K562 (cell line): ENCODE measurements around the gene IP6K3. TPM values are rescaled to one million over a fixed set of nuclear protein-coding genes. Genes with fewer than 3 reads are reported as not detected.

Experiments
- ETS1 ChIP-seq: conservative IDR thresholded peaks from 2 replicates; pipeline ENCODE4 v1.6.1; 2011; ENCODE audit warnings: low read depth, mild to moderate bottlenecking, low read length; ENCODE audit not compliant: control insufficient read depth
- GABPB2 ChIP-seq: fragments of 250-450 bp; sonication (Bioruptor Pico); conservative IDR thresholded peaks from 2 replicates; pipeline ENCODE4 v1.5.1; 2021; ENCODE audit warnings: mild to moderate bottlenecking
- HMGXB4 ChIP-seq: sonication (generic); formaldehyde crosslinking; IDR thresholded peaks from 2 replicates; pipeline ENCODE4 v1.8.1; 2023; ENCODE audit warnings: mild to moderate bottlenecking, missing genetic modification reagents
- HNRNPLL ChIP-seq: fragments of 200-400 bp; formaldehyde crosslinking; IDR thresholded peaks from 2 replicates; pipeline ENCODE4 v1.6.1; 2017; ENCODE audit warnings: low read length, low read depth, mild to moderate bottlenecking; ENCODE audit not compliant: poor library complexity, severe bottlenecking
- NKRF ChIP-seq: fragments of 450-650 bp; IDR thresholded peaks from 2 replicates; pipeline ENCODE4 v1.6.1; 2016; ENCODE audit warnings: borderline replicate concordance
- NR4A1 ChIP-seq, 2 experiments: fragments of 250-450 bp in 1 of 2; fragments of 450-650 bp in 1 of 2; sonication (Bioruptor Pico) in 1 of 2; IDR thresholded peaks; 2 replicates each; pipeline versions ENCODE4 v1.4.0 to v1.6.1; 2016 to 2020; ENCODE audit warnings: mild to moderate bottlenecking in 2 of 2, missing compliant biosample characterization in 1 of 2, missing genetic modification characterization in 1 of 2, moderate library complexity in 1 of 2
- POLR2G ChIP-seq: fragments of 200-400 bp; formaldehyde crosslinking; IDR thresholded peaks from 2 replicates; pipeline ENCODE4 v1.6.1; 2017; ENCODE audit warnings: low read depth, mild to moderate bottlenecking, antibody characterized with exemption, low read length, moderate library complexity
- PRDM10 ChIP-seq: fragments of 450-650 bp; IDR thresholded peaks from 2 replicates; pipeline ENCODE4 v1.6.1; 2018; ENCODE audit not compliant: partially characterized antibody
- SMAD3 ChIP-seq: fragments of 450-650 bp; formaldehyde crosslinking; conservative IDR thresholded peaks from 2 replicates; pipeline ENCODE4 v1.4.0; 2020; ENCODE audit warnings: mild to moderate bottlenecking
- TEAD4 ChIP-seq, 2 experiments: sonication (generic) in 1 of 2; formaldehyde crosslinking in 1 of 2; IDR thresholded peaks; 2 replicates each; pipeline versions ENCODE4 v1.6.1 to v1.8.0; 2012 to 2022; ENCODE audit warnings: borderline replicate concordance in 1 of 2, inconsistent platforms in 1 of 2, low read length in 1 of 2, mild to moderate bottlenecking in 1 of 2, missing genetic modification reagents in 1 of 2
- THAP12 ChIP-seq: fragments of 250-450 bp; sonication (Bioruptor Pico); IDR thresholded peaks from 2 replicates; pipeline ENCODE4 v1.9.0; 2021; ENCODE audit warnings: mild to moderate bottlenecking, inconsistent platforms
- U2AF1 ChIP-seq: fragments of 200-400 bp; formaldehyde crosslinking; optimal IDR thresholded peaks from 2 replicates; pipeline ENCODE3; 2017; ENCODE audit warnings: mild to moderate bottlenecking, low read depth, low read length, moderate library complexity
- polyA plus RNA-seq, 8 experiments: library from polyadenylated mRNA; depleted of rRNA in 4 of 8; stranded (reverse) in 5 of 8; unstranded in 3 of 8; fragments of >200 nt; fragmentation: Nextera tagmentation in 2 of 8; fragmentation: Illumina TruSeq in 1 of 8; extraction: Ambion mirVana in 2 of 8; extraction: Trizol in 1 of 8; gene quantifications; 2 replicates each; pipeline versions ENCODE4 v1.2.1 to v1.2.3, GENCODE V29; 2011 to 2014; ENCODE audit warnings: inconsistent platforms in 1 of 8, missing spikeins in 1 of 8
- total RNA-seq, 7 experiments: library from RNA; depleted of rRNA in 6 of 7; stranded (reverse); fragments of >200 nt in 6 of 7; fragmentation: Illumina TruSeq in 2 of 7; extraction: Trizol in 2 of 7; gene quantifications; 2 replicates each; pipeline versions ENCODE4 v1.2.1 to v1.2.3, GENCODE V29; 2011 to 2021; ENCODE audit warnings: low replicate concordance in 1 of 7

The IP6K3 gene
- total and polyA plus RNA-seq, 9 of the 15 experiments (the other 6 are each of a cell fraction or from before 2014, with no cell fraction given), result not detected

- TF ChIP-seq NR4A1 (CRISPR knock-in tag; IDR thresholded peaks at IDR 0.05), result peak; percentile 56
- 0 out of 2 replicates have a peak, but pooled peaks have one; percentile 38 for TF ChIP-seq NR4A1 (tag; IDR thresholded peaks at IDR 0.05)
- TF ChIP-seq GABPB2 (CRISPR knock-in tag), result no peak
- TF ChIP-seq PRDM10, result peak; percentile 84
- TF ChIP-seq U2AF1, result no peak
- TF ChIP-seq SMAD3 (CRISPR knock-in tag), result no peak
- peak; percentile 75; the same call in 1 of the 2 replicates for TF ChIP-seq NKRF
- TF ChIP-seq ETS1, result peak; percentile 67; the same call in 1 of the 2 replicates
- TF ChIP-seq POLR2G, result peak; percentile 100
- TF ChIP-seq TEAD4 (IDR thresholded peaks at IDR 0.05; ENCODE audit: low read length), result peak; percentile 6; the same call in 1 of the 2 replicates
- 0 out of 2 replicates have a peak, but pooled peaks have one; percentile 51 for TF ChIP-seq TEAD4 (CRISPR knock-in tag; IDR thresholded peaks at IDR 0.05; ENCODE audit: borderline replicate concordance)
- peak; percentile 70 for TF ChIP-seq HNRNPLL
- TF ChIP-seq THAP12 (CRISPR knock-in tag), result peak; percentile 73; the same call in 1 of the 2 replicates
- peak; percentile 71; the same call in 1 of the 2 replicates for TF ChIP-seq HMGXB4 (CRISPR knock-in tag)
These were observed 35.3 kb downstream of the IP6K3 start, which contains the start of gene UQCC2 (continued) for GRCh38 chr6:33711140-33712129.
